Lung (tissue), 12 donors: Measurements from ENCODE around the gene CD53. TPM values are rescaled to one million over a fixed set of nuclear protein-coding genes. Genes with fewer than 3 reads are reported as not detected.

Experiments
- ATAC-seq: fragments of 200-7000 bp; cut with Tn5 transposase; one replicate; pipeline ENCODE4 v1.9.1; 2020; ENCODE audit warnings: moderate number of reproducible peaks; ENCODE audit not compliant: insufficient read depth, low FRiP score
- DNase-seq, 3 donors: peaks; one replicate each; pipeline ENCODE4 v3.0.0-alpha.2; 2013 to 2017
- H3K27ac ChIP-seq, 2 donors: one replicate each; pipeline ENCODE4 v1.5.1; 2013; ENCODE audit warnings: mild to moderate bottlenecking in 2 of 2, moderate library complexity in 2 of 2, control low read depth in 1 of 2, inconsistent platforms in 1 of 2, low read depth in 1 of 2, low read length in 1 of 2
- H3K27me3 ChIP-seq, 3 donors: one replicate each; pipeline ENCODE4 v1.5.1; 2013; ENCODE audit warnings: low read length in 2 of 3; ENCODE audit not compliant: control insufficient read depth in 3 of 3, insufficient read depth in 3 of 3
- H3K36me3 ChIP-seq, 4 donors: one replicate each; pipeline ENCODE4 v1.5.1; 2013; ENCODE audit warnings: low read length in 4 of 4, mild to moderate bottlenecking in 1 of 4, moderate library complexity in 1 of 4; ENCODE audit not compliant: control insufficient read depth in 4 of 4, insufficient read depth in 4 of 4
- H3K4me1 ChIP-seq, 5 donors: one replicate each; pipeline ENCODE4 v1.5.1; 2013; ENCODE audit warnings: low read length in 5 of 5, mild to moderate bottlenecking in 2 of 5, moderate library complexity in 1 of 5; ENCODE audit not compliant: control insufficient read depth in 5 of 5, insufficient read depth in 5 of 5
- H3K4me3 ChIP-seq: one replicate; pipeline ENCODE4 v1.5.1; 2013; ENCODE audit warnings: mild to moderate bottlenecking, control low read depth, moderate library complexity
- H3K9ac ChIP-seq, 2 donors: one replicate each; pipeline ENCODE4 v1.5.1; 2013; ENCODE audit warnings: low read length in 2 of 2, control low read depth in 1 of 2; ENCODE audit not compliant: insufficient read depth in 1 of 2
- H3K9me3 ChIP-seq, 4 donors: one replicate each; pipeline ENCODE4 v1.5.1; 2013; ENCODE audit warnings: low read length in 3 of 4, mild to moderate bottlenecking in 1 of 4, moderate library complexity in 1 of 4; ENCODE audit not compliant: control insufficient read depth in 4 of 4, insufficient read depth in 3 of 4
- WGBS, 2 donors: extraction: QIAGEN DNeasy Blood & Tissue Kit; methylation state at CpG; one replicate each; pipeline ENCODE4 v1.1.7; 2013; 5-methylcytosine and 5-hydroxymethylcytosine counted together
- polyA plus RNA-seq, 2 donors: library from polyadenylated mRNA; stranded (reverse); fragments of 200-250 nt; gene quantifications; one replicate each; pipeline ENCODE4 v1.2.1, GENCODE V29; 2013
- total RNA-seq, 2 donors: library from RNA; depleted of rRNA in 1 of 2; stranded (reverse); fragments of >200 nt in 1 of 2; gene quantifications; one replicate each; pipeline ENCODE4 v1.2.1, GENCODE V29; 2014 to 2021
- TF ChIP-seq, protein P1 (sequence below): IDR thresholded peaks from 2 replicates; pipeline ENCODE4 v1.5.1; 2012; ENCODE audit warnings: mild to moderate bottlenecking; ENCODE audit errors: control extremely low read depth, extremely low read depth
- donor health status: control.
- donor health status: control.
- donor health status: Bipolar disorder and iron deficiency.
- donor health status: healthy.
- donor health status: DM: yes; HTN: yes; CAD: no.

The CD53 gene
- total and polyA plus RNA-seq, 4 donors: 41.2 to 583 (median 88.7) TPM

DNA sequence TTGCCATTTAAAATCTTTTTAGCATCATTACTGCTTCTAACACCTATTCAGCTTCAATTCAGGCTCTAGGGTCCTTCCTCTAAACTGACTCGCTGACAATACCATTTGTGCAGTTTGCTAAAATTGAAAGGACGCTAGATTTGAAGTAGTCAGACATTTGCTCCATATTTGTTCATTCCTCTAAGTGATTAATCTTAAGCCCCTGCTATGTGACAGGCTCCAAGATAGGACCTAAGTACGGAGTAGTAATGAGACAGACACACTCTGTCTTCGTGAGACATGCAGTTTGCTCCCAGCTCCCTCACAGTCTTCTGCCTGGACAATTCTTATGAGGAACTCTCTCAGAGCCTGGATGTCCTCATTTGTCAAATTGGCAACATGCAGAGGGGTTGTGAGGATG is 26.1 kb upstream of the CD53 start:
- no peak overlapping the region for H3K9ac ChIP-seq
- no peak overlapping the region for H3K4me3 ChIP-seq
- no peaks in the 10 kb centered on the region for H3K27me3 ChIP-seq
- peaks cover 0 to 5% (median 0%) of the 10 kb centered on the region in 4 donors for H3K9me3 ChIP-seq
- ATAC-seq (no peak), DNase-seq (no peak)
- 53 to 80% methylated on average over 4 of the region's 4 CpGs for WGBS, 2 donors
- H3K27ac ChIP-seq: no peak overlapping the region
- TF ChIP-seq, protein P1, sequence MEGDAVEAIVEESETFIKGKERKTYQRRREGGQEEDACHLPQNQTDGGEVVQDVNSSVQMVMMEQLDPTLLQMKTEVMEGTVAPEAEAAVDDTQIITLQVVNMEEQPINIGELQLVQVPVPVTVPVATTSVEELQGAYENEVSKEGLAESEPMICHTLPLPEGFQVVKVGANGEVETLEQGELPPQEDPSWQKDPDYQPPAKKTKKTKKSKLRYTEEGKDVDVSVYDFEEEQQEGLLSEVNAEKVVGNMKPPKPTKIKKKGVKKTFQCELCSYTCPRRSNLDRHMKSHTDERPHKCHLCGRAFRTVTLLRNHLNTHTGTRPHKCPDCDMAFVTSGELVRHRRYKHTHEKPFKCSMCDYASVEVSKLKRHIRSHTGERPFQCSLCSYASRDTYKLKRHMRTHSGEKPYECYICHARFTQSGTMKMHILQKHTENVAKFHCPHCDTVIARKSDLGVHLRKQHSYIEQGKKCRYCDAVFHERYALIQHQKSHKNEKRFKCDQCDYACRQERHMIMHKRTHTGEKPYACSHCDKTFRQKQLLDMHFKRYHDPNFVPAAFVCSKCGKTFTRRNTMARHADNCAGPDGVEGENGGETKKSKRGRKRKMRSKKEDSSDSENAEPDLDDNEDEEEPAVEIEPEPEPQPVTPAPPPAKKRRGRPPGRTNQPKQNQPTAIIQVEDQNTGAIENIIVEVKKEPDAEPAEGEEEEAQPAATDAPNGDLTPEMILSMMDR: no peak
- no peaks in the 10 kb centered on the region for H3K36me3 ChIP-seq
- H3K4me1 ChIP-seq: no peaks in the 10 kb centered on the region

DNA sequence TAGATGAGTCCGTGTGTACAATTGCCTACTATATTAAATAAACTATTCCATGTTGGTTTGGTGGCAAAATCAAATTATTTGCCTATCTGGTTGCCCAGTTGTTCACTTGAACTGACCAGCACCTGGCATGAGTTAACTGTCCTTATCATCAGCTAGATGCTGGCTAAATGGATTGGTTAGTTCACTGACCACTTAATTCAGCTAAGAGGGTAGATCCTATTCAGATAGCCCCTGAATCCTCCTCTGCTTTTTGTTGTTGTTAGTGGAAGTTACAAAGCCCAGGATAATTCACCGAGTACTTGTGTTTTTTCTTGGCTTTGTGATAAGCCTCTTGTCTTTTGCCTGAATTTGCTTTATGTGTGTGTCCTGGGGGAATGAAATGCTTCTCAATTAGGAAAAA is 22.8 kb upstream of the CD53 start:
- Histone ChIP-seq H3K4me1 (no peaks in the 10 kb centered on the region), H3K4me3 (no peak overlapping the region), H3K9me3 (no peaks in the 10 kb centered on the region), H3K27me3 (peaks cover 0 to 4% (median 0%) of the 10 kb centered on the region in 3 donors), H3K27ac (no peak overlapping the region), H3K9ac (no peak overlapping the region), H3K36me3 (no peaks in the 10 kb centered on the region)
- TF ChIP-seq, protein P1: no peak
- DNase-seq (no peak), ATAC-seq (no peak)
- WGBS, 2 donors: 62 to 89% methylated on average over 2 of the region's 2 CpGs

DNA sequence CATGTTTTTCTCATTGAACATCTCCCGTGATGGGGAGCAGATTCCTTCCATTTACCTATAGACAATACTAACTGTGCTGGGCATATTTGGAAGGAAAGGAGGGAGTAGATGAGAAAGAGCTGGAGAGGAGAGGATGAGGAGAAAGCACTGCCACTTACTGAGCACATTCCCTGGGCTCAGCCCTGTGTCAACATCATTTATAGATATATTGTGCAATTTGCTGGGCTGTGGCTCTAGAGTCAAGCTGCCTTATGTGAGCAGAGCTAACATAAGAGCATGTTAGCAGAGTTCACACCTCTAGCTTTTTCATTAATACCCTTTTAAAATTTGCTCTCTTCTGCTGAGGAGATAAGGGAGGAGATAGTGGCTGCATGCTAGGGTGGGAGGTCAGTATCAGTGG is 22.3 kb upstream of the CD53 start:
- WGBS, 2 donors: 60 to 76% methylated on average over 1 of the region's 1 CpG
- TF ChIP-seq, protein P1: no peak
- no peak overlapping the region for H3K27ac ChIP-seq
- H3K4me1 ChIP-seq: no peaks in the 10 kb centered on the region
- H3K4me3 ChIP-seq: no peak overlapping the region
- DNase-seq: peak in 1 of 3 donors; percentile 7
- peaks cover 0 to 4% (median 0%) of the 10 kb centered on the region in 3 donors for H3K27me3 ChIP-seq
- no peaks in the 10 kb centered on the region for H3K36me3 ChIP-seq
- no peak overlapping the region for H3K9ac ChIP-seq
- no peak for ATAC-seq
- no peaks in the 10 kb centered on the region for H3K9me3 ChIP-seq

DNA sequence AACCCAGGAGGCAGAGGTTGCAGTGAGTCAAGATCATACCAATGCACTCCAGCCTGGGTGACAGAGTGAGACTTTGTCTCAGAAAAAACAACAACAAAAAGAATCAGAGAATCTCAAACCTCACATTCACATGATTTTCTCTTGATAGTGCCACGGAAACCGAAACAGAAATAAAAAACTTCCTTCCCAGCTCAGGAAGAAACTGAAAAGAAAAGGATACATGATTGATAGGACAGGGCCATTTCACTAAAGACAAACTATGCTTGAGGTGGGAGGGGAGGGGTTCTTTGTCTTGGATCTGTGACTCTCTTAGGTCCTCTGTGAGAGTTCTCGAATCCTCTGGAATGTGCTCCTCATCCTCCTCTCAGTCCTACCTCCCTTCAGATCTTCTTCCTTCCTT is 19.8 kb upstream of the CD53 start:
- Histone ChIP-seq H3K9ac (no peak overlapping the region), H3K9me3 (no peaks in the 10 kb centered on the region), H3K36me3 (no peaks in the 10 kb centered on the region), H3K4me1 (no peaks in the 10 kb centered on the region), H3K27me3 (peaks cover 0 to 4% (median 0%) of the 10 kb centered on the region in 3 donors), H3K4me3 (no peak overlapping the region), H3K27ac (no peak overlapping the region)
- ATAC-seq (no peak), DNase-seq (no peak)
- TF ChIP-seq, protein P1: no peak
- WGBS, 2 donors: 59% methylated on average over 3 of the region's 3 CpGs
